Measurements from ENCODE around the gene TMC1. TPM values are rescaled to one million over a fixed set of nuclear protein-coding genes. Genes with fewer than 3 reads are reported as not detected.
"Not testable (repeated sequence)": the region's sequence is repeated elsewhere in the genome, so short reads cannot be mapped to it uniquely, and the experiment has no call there.

Gene TMC1
- total RNA-seq, 1 experiment from 2014 or later: not detected

DNA sequence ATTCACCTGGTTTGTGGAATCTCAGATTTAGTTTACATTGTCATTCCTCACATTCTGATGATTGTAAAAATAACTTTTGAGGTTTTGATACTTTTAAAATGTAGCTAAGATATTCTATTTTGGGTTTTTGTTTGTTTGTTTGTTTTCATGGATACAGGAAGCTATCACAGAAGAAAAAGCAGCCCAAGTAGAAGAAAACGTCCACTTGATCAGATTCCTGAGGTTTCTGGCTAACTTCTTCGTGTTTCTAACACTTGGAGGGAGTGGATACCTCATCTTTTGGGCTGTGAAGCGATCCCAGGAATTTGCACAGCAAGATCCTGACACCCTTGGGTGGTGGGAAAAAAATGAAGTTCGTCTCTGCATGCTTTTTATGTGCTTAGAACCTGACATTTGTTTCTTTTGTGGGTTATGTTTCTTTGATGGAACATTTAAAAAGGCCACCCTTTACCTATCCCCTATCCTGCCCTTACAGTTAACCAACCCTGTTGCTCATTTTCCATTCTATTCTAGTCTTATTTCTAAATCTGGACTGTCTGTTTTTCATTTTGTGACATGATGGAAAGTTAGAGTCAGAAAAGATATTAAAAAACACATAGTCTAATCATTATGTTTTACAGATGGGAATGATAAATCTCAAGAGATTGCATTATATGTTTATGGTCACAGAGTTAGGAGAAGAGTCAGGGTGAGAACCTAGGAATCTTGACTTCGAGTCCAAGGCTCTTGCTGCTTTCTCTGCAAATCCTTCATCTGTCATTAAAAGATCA, 267.7 kb downstream of the TMC1 start:
- no peak overlapping the region for H2AFZ ChIP-seq (ENCODE audit: low read length)
- H3K9ac ChIP-seq (ENCODE audit: low read length): no peak overlapping the region
- H3K4me2 ChIP-seq (ENCODE audit: low read depth, low read length, poor library complexity, severe bottlenecking): no peak overlapping the region
- H3K27me3 ChIP-seq (ENCODE audit: low read length): no peaks in the 10 kb centered on the region
- H4K20me1 ChIP-seq (ENCODE audit: insufficient read depth, low read depth, low read length): no peaks in the 10 kb centered on the region
- H3K9me3 ChIP-seq (ENCODE audit: low read length): no peaks in the 10 kb centered on the region
- no peak for DNase-seq
- H3K27ac ChIP-seq (ENCODE audit: low read length): no peak overlapping the region
- H3K4me1 ChIP-seq (ENCODE audit: low read length): no peaks in the 10 kb centered on the region
- H3K4me3 ChIP-seq (ENCODE audit: low read length): no peak overlapping the region
- H3K36me3 ChIP-seq (ENCODE audit: insufficient read depth, low read length): no peaks in the 10 kb centered on the region
- H3K79me2 ChIP-seq (ENCODE audit: low read length): no peaks in the 10 kb centered on the region
- H3K9me2 ChIP-seq (replicated peaks; ENCODE audit: insufficient read depth, low read length): no peaks in the 10 kb centered on the region; the same call in 1 of the 2 replicates

DNA sequence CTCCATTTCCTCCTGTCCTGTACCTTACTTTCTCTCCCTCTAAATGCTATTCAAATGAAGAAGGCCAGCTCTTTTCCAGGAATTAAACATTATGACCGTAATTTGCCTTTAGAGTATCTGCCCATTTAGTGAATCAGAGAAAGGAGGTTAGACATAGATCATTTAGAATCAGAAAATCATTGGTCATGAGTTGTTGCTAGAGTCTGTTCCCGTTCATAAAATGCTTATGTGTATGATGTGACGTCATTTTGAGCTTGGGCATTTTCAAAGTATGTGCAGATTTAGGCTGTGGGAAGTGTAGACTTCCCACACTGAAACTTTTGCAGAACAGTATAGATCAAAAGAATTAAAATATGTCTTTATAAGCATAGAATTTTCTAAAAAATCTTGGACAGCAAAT, 268.5 kb downstream of the TMC1 start:
- H4K20me1 ChIP-seq (ENCODE audit: insufficient read depth, low read depth, low read length): no peaks in the 10 kb centered on the region
- H3K27me3 ChIP-seq (ENCODE audit: low read length): no peaks in the 10 kb centered on the region
- H3K36me3 ChIP-seq (ENCODE audit: insufficient read depth, low read length): no peaks in the 10 kb centered on the region
- no peak overlapping the region for H3K27ac ChIP-seq (ENCODE audit: low read length)
- DNase-seq: no peak
- no peaks in the 10 kb centered on the region for H3K4me1 ChIP-seq (ENCODE audit: low read length)
- no peak overlapping the region for H3K4me3 ChIP-seq (ENCODE audit: low read length)
- H3K9ac ChIP-seq (ENCODE audit: low read length): no peak overlapping the region
- no peak overlapping the region for H2AFZ ChIP-seq (ENCODE audit: low read length)
- no peaks in the 10 kb centered on the region for H3K79me2 ChIP-seq (ENCODE audit: low read length)
- H3K4me2 ChIP-seq (ENCODE audit: low read depth, low read length, poor library complexity, severe bottlenecking): no peak overlapping the region
- no peaks in the 10 kb centered on the region for H3K9me3 ChIP-seq (ENCODE audit: low read length)
- no peaks in the 10 kb centered on the region; the same call in 1 of the 2 replicates for H3K9me2 ChIP-seq (replicated peaks; ENCODE audit: insufficient read depth, low read length)

DNA sequence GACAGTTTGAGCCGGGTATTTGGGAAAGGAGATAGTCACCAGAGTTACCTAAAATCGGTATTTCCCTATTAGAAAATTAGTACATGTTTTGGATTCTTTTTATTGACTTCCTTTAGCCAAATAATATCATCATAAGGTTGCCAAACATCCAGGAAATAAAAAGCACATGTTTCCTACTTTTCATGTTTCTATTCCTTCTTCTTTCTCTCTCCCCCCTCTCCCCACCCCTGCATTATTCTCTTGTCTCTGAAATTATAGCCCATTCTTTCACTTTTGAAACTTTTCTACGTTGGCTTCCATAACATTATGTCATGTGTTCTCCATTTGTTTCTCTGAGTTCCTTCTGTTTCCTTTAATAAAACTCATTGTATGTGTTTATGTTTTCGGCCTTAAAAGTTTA, 269.6 kb downstream of the TMC1 start:
- H3K36me3 ChIP-seq (ENCODE audit: insufficient read depth, low read length): no peaks in the 10 kb centered on the region
- no peaks in the 10 kb centered on the region for H3K27me3 ChIP-seq (ENCODE audit: low read length)
- H4K20me1 ChIP-seq (ENCODE audit: insufficient read depth, low read depth, low read length): no peaks in the 10 kb centered on the region
- no peaks in the 10 kb centered on the region for H3K4me1 ChIP-seq (ENCODE audit: low read length)
- no peaks in the 10 kb centered on the region for H3K79me2 ChIP-seq (ENCODE audit: low read length)
- no peaks in the 10 kb centered on the region for H3K9me3 ChIP-seq (ENCODE audit: low read length)
- no peak overlapping the region for H2AFZ ChIP-seq (ENCODE audit: low read length)
- DNase-seq: no peak
- no peak overlapping the region for H3K4me3 ChIP-seq (ENCODE audit: low read length)
- H3K4me2 ChIP-seq (ENCODE audit: low read depth, low read length, poor library complexity, severe bottlenecking): no peak overlapping the region
- H3K9me2 ChIP-seq (replicated peaks; ENCODE audit: insufficient read depth, low read length): no peaks in the 10 kb centered on the region; the same call in 1 of the 2 replicates
- no peak overlapping the region for H3K27ac ChIP-seq (ENCODE audit: low read length)
- H3K9ac ChIP-seq (ENCODE audit: low read length): no peak overlapping the region

DNA sequence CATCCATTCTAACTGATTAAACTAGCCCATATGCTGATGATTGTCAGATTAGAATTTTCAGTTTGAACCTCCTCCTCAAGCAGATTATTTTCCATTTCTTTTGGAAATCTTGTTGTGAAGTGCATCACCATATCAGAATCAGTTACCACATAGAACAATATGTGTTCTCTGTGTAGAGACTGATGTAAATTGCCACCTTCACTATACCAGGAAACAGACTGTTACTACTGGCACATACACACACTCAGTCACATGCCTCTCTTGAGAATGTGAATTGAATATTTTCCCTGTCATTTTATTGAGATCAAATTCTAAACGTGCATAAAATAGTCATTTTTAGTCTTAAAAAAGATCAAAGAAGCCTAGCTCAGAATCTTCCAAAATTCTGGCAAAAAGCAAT, 270.0 kb downstream of the TMC1 start:
- H3K9me3 ChIP-seq (ENCODE audit: low read length): no peaks in the 10 kb centered on the region
- no peak overlapping the region for H3K9ac ChIP-seq (ENCODE audit: low read length)
- no peaks in the 10 kb centered on the region for H3K79me2 ChIP-seq (ENCODE audit: low read length)
- H3K4me1 ChIP-seq (ENCODE audit: low read length): no peaks in the 10 kb centered on the region
- H3K4me2 ChIP-seq (ENCODE audit: low read depth, low read length, poor library complexity, severe bottlenecking): no peak overlapping the region
- H3K27ac ChIP-seq (ENCODE audit: low read length): no peak overlapping the region
- H2AFZ ChIP-seq (ENCODE audit: low read length): no peak overlapping the region
- H3K4me3 ChIP-seq (ENCODE audit: low read length): no peak overlapping the region
- H4K20me1 ChIP-seq (ENCODE audit: insufficient read depth, low read depth, low read length): no peaks in the 10 kb centered on the region
- no peaks in the 10 kb centered on the region for H3K27me3 ChIP-seq (ENCODE audit: low read length)
- H3K36me3 ChIP-seq (ENCODE audit: insufficient read depth, low read length): no peaks in the 10 kb centered on the region
- H3K9me2 ChIP-seq (replicated peaks; ENCODE audit: insufficient read depth, low read length): no peaks in the 10 kb centered on the region; the same call in 1 of the 2 replicates
- no peak for DNase-seq

DNA sequence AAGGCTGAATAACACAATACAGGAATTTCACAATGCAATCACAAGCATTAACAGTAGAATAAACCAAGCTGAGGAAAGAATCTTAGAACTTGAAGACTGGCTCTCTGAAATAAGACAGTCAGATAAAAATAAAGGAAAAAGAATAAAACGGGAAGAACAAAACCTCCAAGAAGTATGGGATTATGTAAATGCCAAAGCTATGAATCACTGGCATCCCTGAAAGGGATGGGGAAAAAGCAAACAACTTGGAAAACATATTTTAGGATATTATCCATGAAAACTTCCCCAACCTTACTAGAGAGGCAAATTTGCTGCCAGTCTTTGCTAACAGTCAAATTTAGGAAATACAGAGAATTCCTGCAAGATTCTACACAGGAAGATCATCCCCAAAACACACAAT, 273.5 kb downstream of the TMC1 start:
- H3K4me3 ChIP-seq (ENCODE audit: low read length): no peak overlapping the region
- no peaks in the 10 kb centered on the region for H3K79me2 ChIP-seq (ENCODE audit: low read length)
- no peak for DNase-seq

DNA sequence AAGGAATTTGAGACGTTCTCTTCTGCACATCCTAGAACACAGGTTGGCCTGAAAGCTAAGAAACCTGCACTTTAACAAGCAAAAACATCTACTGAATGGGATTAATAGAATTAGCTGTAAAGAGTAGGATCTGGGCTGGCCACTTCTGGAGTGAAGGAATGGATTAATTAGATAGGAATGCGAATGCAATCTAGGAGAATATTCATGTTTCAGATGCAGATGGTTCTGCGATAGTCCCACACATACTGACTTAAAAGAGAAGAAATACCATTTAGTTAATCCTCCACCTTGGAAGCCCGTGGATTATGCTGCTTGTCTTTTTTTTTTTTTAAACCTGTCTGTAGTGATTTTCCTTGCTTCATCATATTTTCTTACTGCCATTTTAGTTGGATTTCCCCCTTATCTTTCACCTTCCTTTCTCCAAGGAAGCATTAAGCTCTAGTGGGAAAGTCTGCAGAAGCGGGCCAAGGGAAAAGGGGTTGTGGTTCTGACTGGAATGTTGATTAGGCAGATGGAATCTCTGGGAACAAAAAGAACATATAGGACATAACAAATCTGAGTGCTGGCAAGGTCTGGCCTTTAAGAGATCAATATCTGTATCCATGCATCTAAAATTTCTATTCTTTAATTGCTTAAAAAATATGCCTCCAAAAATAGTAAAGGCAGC, 279.1 kb downstream of the TMC1 start:
- Histone ChIP-seq H2AFZ (ENCODE audit: low read length) (no peak overlapping the region), H3K36me3 (ENCODE audit: insufficient read depth, low read length) (no peaks in the 10 kb centered on the region), H3K4me2 (ENCODE audit: low read depth, low read length, poor library complexity, severe bottlenecking) (no peak overlapping the region), H3K79me2 (ENCODE audit: low read length) (no peaks in the 10 kb centered on the region), H3K9me3 (ENCODE audit: low read length) (no peaks in the 10 kb centered on the region), H4K20me1 (ENCODE audit: insufficient read depth, low read depth, low read length) (no peaks in the 10 kb centered on the region), H3K27ac (ENCODE audit: low read length) (no peak overlapping the region), H3K9me2 (replicated peaks; ENCODE audit: insufficient read depth, low read length) (no peaks in the 10 kb centered on the region), H3K4me3 (ENCODE audit: low read length) (no peak overlapping the region), H3K4me1 (ENCODE audit: low read length) (no peaks in the 10 kb centered on the region), H3K27me3 (ENCODE audit: low read length) (no peaks in the 10 kb centered on the region), H3K9ac (ENCODE audit: low read length) (no peak overlapping the region)
- no peak for DNase-seq

More for the DNA sequence above, 273.5 kb downstream of the TMC1 start:
- Histone ChIP-seq H4K20me1 (ENCODE audit: insufficient read depth, low read depth, low read length) (no peaks in the 10 kb centered on the region), H3K36me3 (ENCODE audit: insufficient read depth, low read length) (no peaks in the 10 kb centered on the region), H3K27me3 (ENCODE audit: low read length) (no peaks in the 10 kb centered on the region), H3K4me2 (ENCODE audit: low read depth, low read length, poor library complexity, severe bottlenecking) (no peak overlapping the region), H2AFZ (ENCODE audit: low read length) (no peak overlapping the region), H3K9me3 (ENCODE audit: low read length) (no peaks in the 10 kb centered on the region), H3K27ac (ENCODE audit: low read length) (no peak overlapping the region), H3K9me2 (replicated peaks; ENCODE audit: insufficient read depth, low read length) (no peaks in the 10 kb centered on the region; the same call in 1 of the 2 replicates), H3K9ac (ENCODE audit: low read length) (no peak overlapping the region), H3K4me1 (ENCODE audit: low read length) (no peaks in the 10 kb centered on the region)

DNA sequence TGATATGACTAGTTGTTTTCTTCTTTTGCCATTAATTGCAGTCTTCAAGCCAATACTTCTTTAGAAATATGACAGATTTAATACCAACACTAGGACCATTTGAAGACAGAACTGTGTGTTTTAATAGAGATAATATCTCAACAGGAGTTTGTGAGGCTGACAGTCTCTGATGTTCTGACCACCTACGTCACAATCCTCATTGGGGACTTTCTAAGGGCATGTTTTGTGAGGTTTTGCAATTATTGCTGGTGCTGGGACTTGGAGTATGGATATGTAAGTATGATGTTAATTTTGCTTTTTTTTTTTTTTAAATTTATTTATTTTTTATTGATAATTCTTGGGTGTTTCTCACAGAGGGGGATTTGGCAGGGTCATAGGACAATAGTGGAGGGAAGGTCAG, 283.8 kb downstream of the TMC1 start:
- no peak overlapping the region for H2AFZ ChIP-seq (ENCODE audit: low read length)
- H4K20me1 ChIP-seq (ENCODE audit: insufficient read depth, low read depth, low read length): no peaks in the 10 kb centered on the region
- no peaks in the 10 kb centered on the region for H3K79me2 ChIP-seq (ENCODE audit: low read length)
- no peak overlapping the region for H3K4me3 ChIP-seq (ENCODE audit: low read length)
- H3K9ac ChIP-seq (ENCODE audit: low read length): no peak overlapping the region
- H3K9me2 ChIP-seq (replicated peaks; ENCODE audit: insufficient read depth, low read length): no peaks in the 10 kb centered on the region
- H3K4me2 ChIP-seq (ENCODE audit: low read depth, low read length, poor library complexity, severe bottlenecking): no peak overlapping the region
- no peak overlapping the region for H3K27ac ChIP-seq (ENCODE audit: low read length)
- no peak for DNase-seq
- H3K4me1 ChIP-seq (ENCODE audit: low read length): no peaks in the 10 kb centered on the region
- no peaks in the 10 kb centered on the region for H3K36me3 ChIP-seq (ENCODE audit: insufficient read depth, low read length)
- no peaks in the 10 kb centered on the region for H3K27me3 ChIP-seq (ENCODE audit: low read length)
- no peaks in the 10 kb centered on the region for H3K9me3 ChIP-seq (ENCODE audit: low read length)

DNA sequence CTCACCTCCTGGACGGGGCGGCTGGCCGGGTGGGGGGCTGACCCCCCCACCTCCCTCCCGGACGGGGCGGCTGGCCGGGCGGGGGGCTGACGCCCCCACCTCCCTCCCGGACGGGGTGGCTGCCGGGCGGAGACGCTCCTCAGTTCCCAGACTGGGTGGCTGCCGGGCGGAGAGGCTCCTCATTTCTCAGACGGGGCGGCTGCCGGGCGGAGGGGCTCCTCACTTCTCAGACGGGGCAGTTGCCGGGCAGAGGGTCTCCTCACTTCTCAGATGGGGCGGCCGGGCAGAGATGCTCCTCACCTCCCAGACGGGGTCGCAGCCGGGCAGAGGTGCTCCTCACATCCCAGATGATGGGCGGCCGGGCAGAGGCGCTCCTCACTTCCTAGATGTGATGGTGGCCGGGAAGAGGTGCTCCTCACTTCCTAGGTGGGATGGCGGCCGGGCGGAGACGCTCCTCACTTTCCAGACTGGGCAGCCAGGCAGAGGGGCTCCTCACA, 285.0 kb downstream of the TMC1 start:
- not testable (repeated sequence) for H2AFZ ChIP-seq (ENCODE audit: low read length); H3K4me2 ChIP-seq (ENCODE audit: low read depth, low read length, poor library complexity, severe bottlenecking); DNase-seq

More for the DNA sequence above, 285.0 kb downstream of the TMC1 start:
- not testable (repeated sequence) for H3K27me3 ChIP-seq (ENCODE audit: low read length); H3K36me3 ChIP-seq (ENCODE audit: insufficient read depth, low read length); H3K79me2 ChIP-seq (ENCODE audit: low read length); H3K9ac ChIP-seq (ENCODE audit: low read length); H3K4me1 ChIP-seq (ENCODE audit: low read length); H3K9me2 ChIP-seq (replicated peaks; ENCODE audit: insufficient read depth, low read length); H4K20me1 ChIP-seq (ENCODE audit: insufficient read depth, low read depth, low read length); H3K9me3 ChIP-seq (ENCODE audit: low read length); H3K4me3 ChIP-seq (ENCODE audit: low read length); H3K27ac ChIP-seq (ENCODE audit: low read length)
